Astrocyte (in vitro differentiated cells and primary cell): ENCODE results near the gene BTBD6. TPM values are rescaled to one million over a fixed set of nuclear protein-coding genes. Genes with fewer than 3 reads are reported as not detected.

Source experiments
- DNase-seq: peaks from one replicate; pipeline ENCODE4 v3.0.0-alpha.2; 2010; ENCODE audit warnings: low read depth
- FAIRE-seq: peaks from 2 replicates; lab custom pipeline; 2011; peaks lifted over from hg19 to GRCh38; lab: Jason Lieb, UNC
- H2AFZ ChIP-seq: 2 replicates; pipeline ENCODE4 v1.6.0; 2012; ENCODE audit warnings: low read depth, low read length, inconsistent platforms
- H3K27ac ChIP-seq: 2 replicates; pipeline ENCODE4 v1.5.1; 2011; ENCODE audit warnings: low read depth, low read length, inconsistent platforms
- H3K27me3 ChIP-seq: 2 replicates; pipeline ENCODE4 v1.6.0; 2011; ENCODE audit warnings: low read length, inconsistent platforms; ENCODE audit not compliant: insufficient read depth
- H3K36me3 ChIP-seq: 2 replicates; pipeline ENCODE4 v1.5.1; 2011; ENCODE audit warnings: low read length, inconsistent platforms; ENCODE audit not compliant: insufficient read depth
- H3K4me1 ChIP-seq: 2 replicates; pipeline ENCODE4 v1.5.1; 2011; ENCODE audit warnings: low read length, inconsistent platforms; ENCODE audit not compliant: insufficient read depth
- H3K4me2 ChIP-seq: 2 replicates; pipeline ENCODE4 v1.6.0; 2012; ENCODE audit warnings: low read length, inconsistent platforms
- H3K4me3 ChIP-seq: 2 replicates; pipeline ENCODE4 v1.5.1; 2011; ENCODE audit warnings: low read depth, mild to moderate bottlenecking, low read length, inconsistent platforms; ENCODE audit not compliant: insufficient read depth
- H3K79me2 ChIP-seq: 2 replicates; pipeline ENCODE4 v1.6.0; 2012; ENCODE audit warnings: mild to moderate bottlenecking, low read length, inconsistent platforms; ENCODE audit not compliant: insufficient read depth
- H3K9ac ChIP-seq: 2 replicates; pipeline ENCODE4 v1.6.0; 2012; ENCODE audit warnings: mild to moderate bottlenecking, low read length, inconsistent platforms
- H3K9me3 ChIP-seq: 2 replicates; pipeline ENCODE4 v1.5.1; 2012; ENCODE audit warnings: low read depth, mild to moderate bottlenecking, low read length, inconsistent platforms; ENCODE audit not compliant: insufficient read depth
- H4K20me1 ChIP-seq: 2 replicates; pipeline ENCODE4 v1.6.0; 2012; ENCODE audit warnings: low read length, inconsistent platforms; ENCODE audit not compliant: insufficient read depth
- H3K27ac Mint-ChIP-seq: one replicate; pipeline ENCODE4 v1.8.0; 2021; ENCODE audit warnings: mild to moderate bottlenecking, mixed read lengths; ENCODE audit not compliant: unreplicated experiment
- H3K27me3 Mint-ChIP-seq: one replicate; pipeline ENCODE4 v1.8.0; 2021; ENCODE audit warnings: low read depth, mixed read lengths; ENCODE audit not compliant: unreplicated experiment
- H3K36me3 Mint-ChIP-seq: one replicate; pipeline ENCODE4 v1.8.0; 2021; ENCODE audit warnings: low read depth, mixed read lengths; ENCODE audit not compliant: unreplicated experiment
- H3K4me1 Mint-ChIP-seq: one replicate; pipeline ENCODE4 v1.8.0; 2021; ENCODE audit warnings: low read depth, mixed read lengths; ENCODE audit not compliant: unreplicated experiment
- H3K4me3 Mint-ChIP-seq: one replicate; pipeline ENCODE4 v1.8.0; 2021; ENCODE audit warnings: mild to moderate bottlenecking, moderate library complexity, mixed read lengths; ENCODE audit not compliant: unreplicated experiment
- H3K9me3 Mint-ChIP-seq: one replicate; pipeline ENCODE4 v1.8.0; 2021; ENCODE audit warnings: mild to moderate bottlenecking, mixed read lengths; ENCODE audit not compliant: unreplicated experiment
- EZH2 ChIP-seq: IDR thresholded peaks from 2 replicates; pipeline ENCODE4 v1.6.1; 2012; ENCODE audit warnings: mild to moderate bottlenecking, low read length, inconsistent platforms; ENCODE audit not compliant: insufficient read depth
- total RNA-seq: library from RNA; stranded (reverse); gene quantifications from 2 replicates; pipeline ENCODE4 v1.2.1, GENCODE V29; 2021
- TF ChIP-seq, protein P1 (sequence below): IDR thresholded peaks from 2 replicates; pipeline ENCODE4 v1.5.1; 2011; ENCODE audit warnings: low read depth, mild to moderate bottlenecking, inconsistent platforms, low read length, moderate library complexity; ENCODE audit not compliant: insufficient read depth

BTBD6 gene
- total RNA-seq, 1 donor from 2014 or later, result 25.1 TPM

DNA sequence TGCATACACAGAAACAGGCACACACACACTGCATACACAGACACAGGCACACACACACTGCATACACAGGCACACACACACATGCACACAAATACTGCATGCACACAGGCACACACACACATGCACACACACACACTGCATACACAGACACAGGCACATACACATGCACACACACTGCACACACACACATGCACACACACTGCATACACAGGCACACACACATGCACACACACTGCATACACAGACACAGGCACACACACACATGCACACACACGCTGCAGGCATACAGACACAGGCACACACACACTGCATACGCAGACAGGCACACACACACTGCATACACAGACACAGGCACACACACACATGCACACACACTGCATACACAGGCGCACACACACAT is 32.7 kb upstream of the BTBD6 start:
- H3K4me3 ChIP-seq, result no peak overlapping the region
- no peaks in the 10 kb centered on the region for H3K36me3 ChIP-seq
- no peak for FAIRE-seq
- Mint-ChIP-seq H3K4me3 (no peak overlapping the region), H3K36me3 (peaks cover 2% of the 10 kb centered on the region), H3K9me3 (no peaks in the 10 kb centered on the region), H3K27ac (no peak overlapping the region), H3K4me1 (no peaks in the 10 kb centered on the region), H3K27me3 (no peaks in the 10 kb centered on the region)
- H3K9ac ChIP-seq, result no peak overlapping the region
- H3K9me3 ChIP-seq, result no peaks in the 10 kb centered on the region
- H3K27me3 ChIP-seq, result no peaks in the 10 kb centered on the region
- H2AFZ ChIP-seq, result no peak overlapping the region
- no peak overlapping the region for H3K4me2 ChIP-seq
- TF ChIP-seq, protein P1, sequence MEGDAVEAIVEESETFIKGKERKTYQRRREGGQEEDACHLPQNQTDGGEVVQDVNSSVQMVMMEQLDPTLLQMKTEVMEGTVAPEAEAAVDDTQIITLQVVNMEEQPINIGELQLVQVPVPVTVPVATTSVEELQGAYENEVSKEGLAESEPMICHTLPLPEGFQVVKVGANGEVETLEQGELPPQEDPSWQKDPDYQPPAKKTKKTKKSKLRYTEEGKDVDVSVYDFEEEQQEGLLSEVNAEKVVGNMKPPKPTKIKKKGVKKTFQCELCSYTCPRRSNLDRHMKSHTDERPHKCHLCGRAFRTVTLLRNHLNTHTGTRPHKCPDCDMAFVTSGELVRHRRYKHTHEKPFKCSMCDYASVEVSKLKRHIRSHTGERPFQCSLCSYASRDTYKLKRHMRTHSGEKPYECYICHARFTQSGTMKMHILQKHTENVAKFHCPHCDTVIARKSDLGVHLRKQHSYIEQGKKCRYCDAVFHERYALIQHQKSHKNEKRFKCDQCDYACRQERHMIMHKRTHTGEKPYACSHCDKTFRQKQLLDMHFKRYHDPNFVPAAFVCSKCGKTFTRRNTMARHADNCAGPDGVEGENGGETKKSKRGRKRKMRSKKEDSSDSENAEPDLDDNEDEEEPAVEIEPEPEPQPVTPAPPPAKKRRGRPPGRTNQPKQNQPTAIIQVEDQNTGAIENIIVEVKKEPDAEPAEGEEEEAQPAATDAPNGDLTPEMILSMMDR, result no peak
- TF ChIP-seq EZH2, result no peak
- H4K20me1 ChIP-seq, result peaks cover 32% of the 10 kb centered on the region
- no peaks in the 10 kb centered on the region for H3K4me1 ChIP-seq
- no peak for DNase-seq
- H3K79me2 ChIP-seq, result peaks cover 11% of the 10 kb centered on the region
- H3K27ac ChIP-seq, result no peak overlapping the region

DNA sequence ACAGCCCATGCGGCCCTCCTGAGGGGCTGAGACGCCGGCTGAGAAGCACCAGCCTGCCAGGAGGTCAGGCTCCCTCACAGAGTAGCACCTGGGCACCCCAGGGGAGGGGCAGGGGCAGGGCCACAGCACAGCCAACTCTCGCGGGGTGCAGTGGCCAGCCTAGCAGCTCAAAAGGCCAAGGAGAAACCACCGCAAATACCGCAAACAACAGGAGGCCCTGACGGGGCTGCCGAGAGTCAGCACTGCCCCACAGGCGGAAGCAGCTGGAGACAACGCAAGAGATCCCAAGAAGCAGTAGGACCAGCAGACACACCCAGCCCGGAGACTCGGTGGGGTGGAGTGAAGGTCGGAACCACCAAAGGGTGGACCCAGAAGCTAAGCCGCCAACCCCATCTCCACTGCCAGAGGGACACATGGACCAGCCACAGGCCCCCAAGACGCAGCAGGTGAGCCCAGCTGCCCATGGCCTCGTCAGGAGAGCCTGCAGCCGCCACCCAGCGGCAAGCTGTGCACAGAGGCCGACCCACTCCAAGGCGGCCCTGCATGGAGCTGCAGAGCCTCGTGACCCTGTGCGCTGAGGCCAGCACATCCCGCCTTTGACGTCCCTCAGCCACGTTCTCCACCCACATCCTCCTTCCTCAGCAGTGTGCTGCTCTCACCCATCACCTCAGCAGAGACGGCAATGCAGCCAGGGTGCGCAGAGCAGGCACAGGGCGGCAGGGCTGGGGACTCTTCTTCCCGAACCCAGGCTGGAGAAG is 31.7 kb upstream of the BTBD6 start:
- no peaks in the 10 kb centered on the region for H3K36me3 ChIP-seq
- H3K27ac Mint-ChIP-seq, result no peak overlapping the region

More for the DNA sequence above, 31.7 kb upstream of the BTBD6 start:
- H3K27me3 ChIP-seq, result no peaks in the 10 kb centered on the region
- Mint-ChIP-seq H3K27me3 (no peaks in the 10 kb centered on the region), H3K9me3 (no peaks in the 10 kb centered on the region), H3K4me1 (no peaks in the 10 kb centered on the region), H3K36me3 (peaks cover 2% of the 10 kb centered on the region), H3K4me3 (no peak overlapping the region)
- no peak overlapping the region for H2AFZ ChIP-seq
- H3K9ac ChIP-seq, result no peak overlapping the region
- DNase-seq, result no peak
- no peak overlapping the region for H3K27ac ChIP-seq
- H3K4me2 ChIP-seq, result no peak overlapping the region
- H3K9me3 ChIP-seq, result no peaks in the 10 kb centered on the region
- H3K4me3 ChIP-seq, result no peak overlapping the region
- H3K4me1 ChIP-seq, result no peaks in the 10 kb centered on the region
- peaks cover 11% of the 10 kb centered on the region for H3K79me2 ChIP-seq
- H4K20me1 ChIP-seq, result peaks cover 42% of the 10 kb centered on the region
- TF ChIP-seq, protein P1, result no peak
- no peak for TF ChIP-seq EZH2
- no peak for FAIRE-seq
